H1 (cell line): Measurements from ENCODE around the gene ZWILCH. TPM values are rescaled to one million over a fixed set of nuclear protein-coding genes. Genes with fewer than 3 reads are reported as not detected.
A peak's percentile ranks its signal among the peaks of the same experiment; 100 is the strongest.

Experiments
- CTCF ChIA-PET: fragments of 300-600 bp; sonication (Branson Sonifier 250); formaldehyde crosslinking; loops from one replicate; lab custom pipeline; 2021; ENCODE audit not compliant: partially characterized antibody; lab: Charles Lee
- POLR2A ChIA-PET: fragments of 300-600 bp; sonication (Branson Sonifier 250); formaldehyde crosslinking; loops from one replicate; lab custom pipeline; 2021; ENCODE audit warnings: inconsistent platforms; ENCODE audit not compliant: partially characterized antibody; lab: Charles Lee
- DNase-seq, 2 experiments: peaks; one replicate each; pipeline versions ENCODE4 v3.0.0 to v3.0.0-alpha.2; 2010 to 2022; ENCODE audit warnings: low spot score in 2 of 2, low read depth in 1 of 2, mixed read lengths in 1 of 2
- FAIRE-seq: peaks from 2 replicates; lab custom pipeline; 2011; peaks lifted over from hg19 to GRCh38; lab: Jason Lieb, UNC
- H2AFZ ChIP-seq: 2 replicates; pipeline ENCODE4 v1.8.1; 2012; ENCODE audit warnings: low read length, inconsistent platforms
- H2AK5ac ChIP-seq: 2 replicates; pipeline ENCODE4 v1.6.1; 2013; ENCODE audit warnings: low read depth, low read length
- H2BK120ac ChIP-seq: replicated peaks from 2 replicates; pipeline ENCODE3; 2013; ENCODE audit warnings: low read depth, low read length, inconsistent platforms
- H2BK12ac ChIP-seq: 2 replicates; pipeline ENCODE4 v1.6.1; 2013; ENCODE audit warnings: low read depth, low read length
- H2BK15ac ChIP-seq: 2 replicates; pipeline ENCODE4 v1.6.1; 2013; ENCODE audit warnings: low read length
- H2BK20ac ChIP-seq: 2 replicates; pipeline ENCODE4 v1.6.1; 2013; ENCODE audit warnings: low read length
- H2BK5ac ChIP-seq: 2 replicates; pipeline ENCODE4 v1.6.1; 2013; ENCODE audit warnings: low read depth, low read length
- H3K14ac ChIP-seq: 2 replicates; pipeline ENCODE4 v1.6.1; 2013; ENCODE audit warnings: inconsistent platforms; ENCODE audit not compliant: insufficient read length
- H3K18ac ChIP-seq: 2 replicates; pipeline ENCODE4 v1.6.1; 2013; ENCODE audit warnings: low read length; ENCODE audit errors: extremely low read depth
- H3K23ac ChIP-seq: 2 replicates; pipeline ENCODE4 v1.6.1; 2013; ENCODE audit warnings: inconsistent platforms; ENCODE audit not compliant: insufficient read length
- H3K23me2 ChIP-seq: 2 replicates; pipeline ENCODE4 v1.6.1; 2013; ENCODE audit warnings: low read depth, low read length
- H3K27ac ChIP-seq: 2 replicates; pipeline ENCODE4 v1.6.1; 2011; ENCODE audit warnings: low read depth, low read length, inconsistent platforms
- H3K27me3 ChIP-seq, 4 experiments: replicated peaks in 1 of 4; 1 replicate in 1 of 4; 2 replicates in 3 of 4; pipeline versions ENCODE4 v1.6.1 to v1.8.1; 2011 to 2013; ENCODE audit warnings: low read length in 3 of 4, mild to moderate bottlenecking in 3 of 4, inconsistent platforms in 2 of 4, mixed read lengths in 2 of 4, moderate library complexity in 1 of 4; ENCODE audit not compliant: control insufficient read depth in 3 of 4, insufficient read depth in 3 of 4; ENCODE audit errors: extremely low read depth in 1 of 4
- H3K36me3 ChIP-seq, 4 experiments: 2 replicates each; pipeline versions ENCODE4 v1.6.1 to v1.8.1; 2011 to 2013; ENCODE audit warnings: mild to moderate bottlenecking in 4 of 4, low read length in 3 of 4, moderate library complexity in 2 of 4, control low read depth in 1 of 4, inconsistent platforms in 1 of 4; ENCODE audit not compliant: insufficient read depth in 4 of 4, control insufficient read depth in 2 of 4
- H3K4ac ChIP-seq: replicated peaks from 2 replicates; pipeline ENCODE3; 2013; ENCODE audit warnings: low read length, low read depth, mixed read lengths, inconsistent platforms; ENCODE audit not compliant: insufficient read length
- H3K4me1 ChIP-seq, 4 experiments: replicated peaks in 1 of 4; 1 replicate in 1 of 4; 2 replicates in 3 of 4; pipeline versions ENCODE4 v1.6.1 to v1.8.1; 2011 to 2013; ENCODE audit warnings: low read length in 3 of 4, inconsistent platforms in 2 of 4, mixed read lengths in 1 of 4; ENCODE audit not compliant: insufficient read depth in 4 of 4, control insufficient read depth in 3 of 4
- H3K4me2 ChIP-seq, 2 experiments: 2 replicates each; pipeline versions ENCODE4 v1.6.1 to v1.8.1; 2011 to 2013; ENCODE audit warnings: low read depth in 2 of 2, low read length in 2 of 2, control low read depth in 1 of 2, inconsistent platforms in 1 of 2, mild to moderate bottlenecking in 1 of 2; ENCODE audit not compliant: insufficient read depth in 1 of 2
- H3K4me3 ChIP-seq, 4 experiments: fragments of 200-600, 300-600 bp in 1 of 4; sonication (generic), shearing (Covaris generic), sonication (Bioruptor Twin) in 1 of 4; 2 replicates each; pipeline versions ENCODE4 v1.5.1 to v1.8.1; 2011 to 2016; ENCODE audit warnings: low read length in 4 of 4, low read depth in 3 of 4, control low read depth in 2 of 4, inconsistent platforms in 2 of 4, mild to moderate bottlenecking in 2 of 4, mixed read lengths in 1 of 4, moderate library complexity in 1 of 4; ENCODE audit not compliant: insufficient read depth in 2 of 4; ENCODE audit errors: extremely low read depth in 1 of 4
- H3K56ac ChIP-seq: replicated peaks from 2 replicates; pipeline ENCODE3; 2013; ENCODE audit warnings: low read depth, mild to moderate bottlenecking, mixed read lengths, low read length, inconsistent platforms; ENCODE audit not compliant: insufficient read length
- H3K79me1 ChIP-seq: 2 replicates; pipeline ENCODE4 v1.6.1; 2013; ENCODE audit warnings: low read depth, low read length, control low read depth
- H3K79me2 ChIP-seq, 2 experiments: 2 replicates each; pipeline versions ENCODE4 v1.6.1 to v1.8.1; 2012 to 2013; ENCODE audit warnings: low read length in 2 of 2, mild to moderate bottlenecking in 2 of 2, inconsistent platforms in 1 of 2; ENCODE audit not compliant: insufficient read depth in 2 of 2, control insufficient read depth in 1 of 2
- H3K9ac ChIP-seq, 4 experiments: replicated peaks in 1 of 4; 1 replicate in 1 of 4; 2 replicates in 3 of 4; pipeline versions ENCODE4 v1.6.1 to v1.8.1; 2011 to 2013; ENCODE audit warnings: low read depth in 3 of 4, low read length in 3 of 4, control low read depth in 2 of 4, mild to moderate bottlenecking in 2 of 4, moderate library complexity in 2 of 4, inconsistent platforms in 1 of 4; ENCODE audit errors: extremely low read depth in 1 of 4
- H3K9me3 ChIP-seq, 2 experiments: 2 replicates each; pipeline versions ENCODE4 v1.6.1 to v1.8.1; 2012 to 2013; ENCODE audit warnings: mild to moderate bottlenecking in 2 of 2, moderate library complexity in 2 of 2, control low read depth in 1 of 2, inconsistent platforms in 1 of 2, low read depth in 1 of 2, low read length in 1 of 2, mixed read lengths in 1 of 2; ENCODE audit not compliant: insufficient read depth in 2 of 2
- H4K20me1 ChIP-seq, 2 experiments: replicated peaks in 1 of 2; 2 replicates each; pipeline versions ENCODE3 to v1.8.1; 2011 to 2013; ENCODE audit warnings: inconsistent platforms in 2 of 2, low read length in 2 of 2, mild to moderate bottlenecking in 1 of 2; ENCODE audit not compliant: insufficient read depth in 2 of 2, control insufficient read depth in 1 of 2
- H4K5ac ChIP-seq: 2 replicates; pipeline ENCODE4 v1.6.1; 2013; ENCODE audit warnings: low read length, low read depth, mixed read lengths, inconsistent platforms; ENCODE audit not compliant: insufficient read length
- H4K8ac ChIP-seq: 2 replicates; pipeline ENCODE4 v1.8.0; 2013; ENCODE audit warnings: mild to moderate bottlenecking, moderate library complexity, low read length, inconsistent platforms; ENCODE audit not compliant: insufficient read depth; ENCODE audit errors: extremely low read depth
- H4K91ac ChIP-seq: replicated peaks from 2 replicates; pipeline ENCODE3; 2013; ENCODE audit warnings: low read length, mixed read lengths, inconsistent platforms; ENCODE audit not compliant: insufficient read length
- HDAC2 ChIP-seq, 2 experiments: fragments of 300-600 bp in 1 of 2; sonication (generic) in 1 of 2; IDR thresholded peaks; 2 replicates each; pipeline ENCODE4 v1.6.1; 2011 to 2012; ENCODE audit warnings: low read depth in 2 of 2, low read length in 2 of 2, mild to moderate bottlenecking in 2 of 2, moderate library complexity in 2 of 2, borderline replicate concordance in 1 of 2, inconsistent platforms in 1 of 2
- WGBS, 2 experiments: shearing (Covaris generic) in 1 of 2; methylation state at CpG; one replicate each; pipeline versions ENCODE4 v1.1.6 to v1.1.7; 2013 to 2015; ENCODE audit warnings: low lambda C conversion rate in 2 of 2, mixed read lengths in 2 of 2, inconsistent platforms in 1 of 2, low coverage in 1 of 2, missing lambda C conversion rate in 1 of 2; ENCODE audit not compliant: insufficient replicate concordance in 2 of 2, insufficient coverage in 1 of 2, insufficient read length in 1 of 2; ENCODE audit errors: extremely low coverage in 1 of 2, missing lambda C conversion rate in 1 of 2; 5-methylcytosine and 5-hydroxymethylcytosine counted together
- polyA plus RNA-seq, 7 experiments: library from polyadenylated mRNA; depleted of rRNA in 3 of 7; stranded (reverse) in 5 of 7; unstranded in 2 of 7; fragments of >200 nt in 5 of 7; fragments of 200-250 nt in 2 of 7; gene quantifications; 1 replicate in 5 of 7; 2 replicates in 1 of 7; 4 replicates in 1 of 7; pipeline versions ENCODE4 v1.2.1 to v1.2.3, GENCODE V29; 2011 to 2013; ENCODE audit warnings: missing spikeins in 2 of 7, mixed read lengths in 2 of 7
- total RNA-seq: library from RNA; stranded (reverse); fragmentation: NEBNext Ultra II Directional; extraction: Animal tissue kit (Norgen Biotek cat#: 25700); gene quantifications from 2 replicates; pipeline ENCODE4 v1.2.1, GENCODE V29; 2021

Gene ZWILCH
- total and polyA plus RNA-seq, 2 of the 8 experiments (the other 6 are each of a cell fraction or from before 2014, with no cell fraction given): 18.1 to 61.5 TPM

DNA sequence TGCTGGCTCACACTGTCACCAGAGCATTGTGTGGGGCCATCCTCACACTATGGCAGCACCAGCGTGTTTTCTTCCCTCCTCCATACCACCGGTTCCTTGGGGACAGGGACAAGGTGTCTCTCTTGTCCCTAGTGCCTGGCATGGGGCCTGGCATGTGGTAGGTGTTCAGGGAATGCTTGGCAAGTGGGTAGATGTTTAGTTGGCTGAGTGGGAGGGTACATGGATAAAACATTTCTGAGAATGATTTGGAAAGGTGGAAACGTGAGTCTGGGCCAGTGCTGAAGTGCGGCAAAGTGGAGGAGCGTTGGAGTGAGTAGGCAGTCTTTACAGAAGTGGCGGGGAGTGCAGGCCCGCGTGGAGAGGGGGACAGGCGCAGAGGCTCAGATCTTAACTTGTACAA lies 22.6 kb upstream of the ZWILCH start:
- Histone ChIP-seq H3K23ac (no peak overlapping the region), H4K5ac (no peak overlapping the region), H3K4ac (no peak overlapping the region), H3K9ac (no peak overlapping the region; a peak in 1 of 7 replicates), H3K79me1 (peaks cover 5% of the 10 kb centered on the region; the same call in 1 of the 2 replicates), H2AFZ (no peak overlapping the region), H3K23me2 (no peaks in the 10 kb centered on the region), H3K27ac (no peak overlapping the region), H3K36me3 (peaks cover 1 to 24% (median 13%) of the 10 kb centered on the region in 4 experiments; a peak in 6 of 8 replicates), H2BK120ac (no peak overlapping the region), H2BK15ac (no peak overlapping the region), H3K79me2 (peaks cover 0 to 3% of the 10 kb centered on the region in 2 experiments; a peak in 1 of 4 replicates), H4K8ac (no peak overlapping the region; the same call in 1 of the 2 replicates), H3K4me3 (no peak overlapping the region), H2AK5ac (no peak overlapping the region), H2BK12ac (peak overlapping the region; percentile 27; the same call in 1 of the 2 replicates), H4K20me1 (peaks cover 0 to 6% of the 10 kb centered on the region in 2 experiments), H3K14ac (no peak overlapping the region), H2BK20ac (no peak overlapping the region), H3K4me1 (0 out of 7 replicates have a peak, but pooled peaks cover 0 to 2% (median 0%) of the 10 kb centered on the region in 4 experiments), H3K4me2 (no peak overlapping the region), H3K56ac (no peak overlapping the region), H3K18ac (no peak overlapping the region), H3K27me3 (no peaks in the 10 kb centered on the region), H2BK5ac (no peak overlapping the region), H4K91ac (no peak overlapping the region), H3K9me3 (no peaks in the 10 kb centered on the region)
- DNase-seq (no peak), FAIRE-seq (no peak)
- ChIA-PET POLR2A (interaction anchor here (2.9 kb wide), 1 partner anchor 15 kb away, joined by 14 read pairs; the partner anchor contains the start of gene SNAPC5), CTCF (interaction anchor here (1.2 to 1.5 kb wide), 2 partner anchors 15 to 16 kb away, joined by 3 to 7 read pairs; partner anchors contain the start of gene SNAPC5)
- no peak for TF ChIP-seq HDAC2 (IDR thresholded peaks at IDR 0.05; ENCODE audit: borderline replicate concordance in 1 of 2, low read depth in 2 of 2, low read length in 2 of 2)
- WGBS, 2 experiments: 96% methylated on average over 9 of the region's 9 CpGs; no CpG with 5 or more reads in 1 of the 2 experiments
